Measurements from ENCODE around the gene TXNRD2.

TXNRD2 gene

DNA sequence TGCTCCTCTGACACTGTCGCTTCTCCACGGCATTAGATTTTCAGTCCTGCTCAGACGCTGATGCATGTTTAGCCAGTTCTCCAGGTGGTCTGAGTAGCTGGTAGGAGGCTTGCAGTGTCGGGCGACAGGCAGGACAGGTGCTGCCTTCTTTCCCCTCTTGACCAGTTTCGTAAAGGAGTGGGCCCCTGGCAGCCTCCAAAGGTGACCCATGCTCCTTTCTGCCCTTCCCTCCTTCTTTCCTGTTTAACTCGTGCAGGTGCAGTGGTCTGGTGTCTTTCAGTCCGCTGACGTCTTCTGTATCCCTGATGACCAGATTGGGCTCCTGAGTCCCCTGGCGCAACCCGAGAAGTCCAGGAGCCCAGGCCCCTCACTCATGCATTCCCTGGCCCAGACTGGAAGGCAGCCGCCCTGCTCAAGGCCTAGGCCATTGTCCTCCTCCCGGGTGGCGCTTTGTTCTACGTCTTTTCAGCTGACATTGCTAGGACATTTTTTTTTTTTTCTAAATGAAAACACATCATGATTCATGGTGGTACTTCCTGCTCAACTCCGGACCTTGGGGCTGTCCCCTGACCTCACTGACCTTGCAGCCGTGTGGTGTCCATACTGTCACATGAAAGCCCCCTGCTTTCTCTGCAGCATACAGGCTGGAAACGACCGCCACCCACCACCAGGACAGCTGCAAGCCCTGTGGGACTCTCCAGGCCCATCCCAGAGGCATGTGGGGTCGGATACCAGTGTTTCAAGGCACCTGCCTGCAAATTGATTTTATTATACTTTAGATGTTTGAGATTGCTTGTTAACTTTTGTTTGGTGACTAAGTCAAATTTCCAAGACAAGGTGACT, 25.5 kb upstream of the TXNRD2 start:
- DNase-seq (ENCODE audit: low read depth in 2 of 2) = no peak

DNA sequence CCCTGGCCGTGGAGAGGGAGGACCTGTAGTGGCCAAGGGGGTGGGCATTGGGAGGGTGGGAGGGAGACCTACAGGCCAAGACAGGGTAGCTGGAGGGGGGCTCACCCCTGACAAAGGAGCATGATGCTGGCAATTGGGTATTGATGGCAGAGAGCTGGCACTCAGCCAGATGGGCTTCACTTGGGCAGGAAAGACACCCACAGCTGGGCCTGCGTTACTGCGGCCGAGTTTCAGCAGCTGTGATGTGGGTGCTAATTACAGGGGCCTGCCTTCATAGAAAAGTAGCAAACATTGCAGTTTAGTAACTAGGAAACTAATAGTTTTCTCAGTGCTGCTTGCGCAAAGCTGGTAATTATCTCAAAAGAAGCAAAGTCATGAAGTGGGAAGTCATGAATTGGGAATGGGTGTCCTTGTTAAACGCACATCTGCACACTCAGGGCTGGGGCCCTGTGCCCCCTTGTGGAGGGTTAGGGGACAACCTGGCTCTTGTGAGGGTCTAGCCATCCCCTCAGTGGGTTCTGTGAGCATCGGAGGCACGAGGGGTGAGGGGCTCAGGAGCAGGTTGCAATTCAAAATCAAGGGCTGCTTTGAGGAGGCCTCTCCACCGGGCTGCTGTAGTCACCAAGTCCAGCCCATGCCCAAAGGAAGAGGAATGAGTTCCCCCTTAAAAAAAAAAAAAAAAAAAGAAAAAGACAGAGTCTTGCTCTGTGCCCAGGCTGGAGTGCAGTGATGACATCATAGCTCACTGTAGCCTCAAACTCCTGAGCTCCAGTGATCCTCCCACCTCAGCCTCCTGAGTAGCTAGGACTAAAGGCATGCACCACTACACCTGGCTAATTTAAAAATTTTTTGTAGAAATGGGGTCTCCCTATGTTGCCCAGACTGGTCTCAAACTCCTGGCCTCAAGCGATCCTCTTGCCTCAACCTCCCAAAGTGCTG, 24.4 kb upstream of the TXNRD2 start:
- no peak for DNase-seq (ENCODE audit: low read depth in 2 of 2)

DNA sequence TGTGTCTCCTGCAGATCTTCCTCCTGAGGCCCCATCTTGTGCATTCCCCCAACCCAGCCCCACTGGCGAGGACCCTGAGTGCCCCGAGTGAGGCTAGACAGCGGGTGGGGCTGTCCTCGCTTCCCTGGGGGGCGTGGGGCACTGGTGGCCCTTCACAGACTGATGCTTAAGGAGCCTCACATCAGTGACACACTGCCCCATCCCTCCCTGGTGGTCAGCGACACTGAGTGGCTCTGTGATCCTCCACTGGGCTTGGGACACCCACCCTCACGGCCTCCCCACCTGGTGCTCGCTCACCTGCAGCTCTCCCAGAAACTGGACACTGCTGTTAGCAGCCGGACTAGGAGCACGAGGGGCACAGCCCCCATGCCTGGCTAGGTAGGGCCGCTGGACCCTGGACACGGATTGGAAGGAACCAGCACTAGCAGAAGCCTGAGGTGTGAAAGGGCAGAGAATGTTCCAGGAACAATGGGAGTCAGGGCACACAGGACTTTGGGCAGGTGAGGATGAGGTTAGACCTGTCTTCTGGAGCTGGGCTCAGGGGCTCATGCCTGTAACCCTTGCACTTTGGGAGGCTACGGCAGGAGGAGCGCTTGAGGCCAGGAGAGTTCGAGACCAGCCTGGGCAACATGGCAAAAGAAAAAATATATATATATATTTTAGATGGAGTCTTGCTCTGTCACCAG, 23.2 kb upstream of the TXNRD2 start:
- DNase-seq (ENCODE audit: low read depth in 2 of 2) = no peak

DNA sequence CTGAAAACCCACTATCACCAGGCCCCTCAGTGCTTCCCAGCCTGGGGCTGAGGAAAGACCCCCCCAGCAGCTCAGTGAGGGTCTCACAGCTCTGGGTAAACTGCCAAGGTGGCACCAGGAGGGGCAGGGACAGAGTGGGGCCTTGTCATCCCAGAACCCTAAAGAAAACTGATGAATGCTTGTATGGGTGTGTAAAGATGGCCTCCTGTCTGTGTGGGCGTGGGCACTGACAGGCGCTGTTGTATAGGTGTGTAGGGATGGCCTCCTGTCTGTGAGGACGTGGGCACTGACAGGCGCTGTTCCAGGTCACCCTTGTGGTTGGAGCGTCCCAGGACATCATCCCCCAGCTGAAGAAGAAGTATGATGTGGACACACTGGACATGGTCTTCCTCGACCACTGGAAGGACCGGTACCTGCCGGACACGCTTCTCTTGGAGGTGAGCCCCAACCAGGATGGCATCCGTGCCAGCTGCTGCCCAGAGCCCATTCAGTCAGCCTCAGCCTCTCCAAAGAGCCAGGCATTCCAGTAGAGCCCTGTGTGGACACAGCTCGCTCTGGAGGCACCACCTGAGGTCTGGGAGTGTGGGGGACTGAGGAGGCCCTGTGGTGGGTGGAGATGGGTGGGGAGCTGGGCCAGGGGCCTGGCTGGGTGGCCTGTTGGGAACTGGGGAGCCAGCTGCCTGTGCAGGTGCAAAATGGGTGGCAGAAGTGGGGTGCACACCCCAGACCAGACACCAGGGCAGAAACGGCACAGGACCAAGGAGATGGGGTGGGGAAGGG, 22.4 kb upstream of the TXNRD2 start:
- no peak for DNase-seq (ENCODE audit: low read depth in 2 of 2)

DNA sequence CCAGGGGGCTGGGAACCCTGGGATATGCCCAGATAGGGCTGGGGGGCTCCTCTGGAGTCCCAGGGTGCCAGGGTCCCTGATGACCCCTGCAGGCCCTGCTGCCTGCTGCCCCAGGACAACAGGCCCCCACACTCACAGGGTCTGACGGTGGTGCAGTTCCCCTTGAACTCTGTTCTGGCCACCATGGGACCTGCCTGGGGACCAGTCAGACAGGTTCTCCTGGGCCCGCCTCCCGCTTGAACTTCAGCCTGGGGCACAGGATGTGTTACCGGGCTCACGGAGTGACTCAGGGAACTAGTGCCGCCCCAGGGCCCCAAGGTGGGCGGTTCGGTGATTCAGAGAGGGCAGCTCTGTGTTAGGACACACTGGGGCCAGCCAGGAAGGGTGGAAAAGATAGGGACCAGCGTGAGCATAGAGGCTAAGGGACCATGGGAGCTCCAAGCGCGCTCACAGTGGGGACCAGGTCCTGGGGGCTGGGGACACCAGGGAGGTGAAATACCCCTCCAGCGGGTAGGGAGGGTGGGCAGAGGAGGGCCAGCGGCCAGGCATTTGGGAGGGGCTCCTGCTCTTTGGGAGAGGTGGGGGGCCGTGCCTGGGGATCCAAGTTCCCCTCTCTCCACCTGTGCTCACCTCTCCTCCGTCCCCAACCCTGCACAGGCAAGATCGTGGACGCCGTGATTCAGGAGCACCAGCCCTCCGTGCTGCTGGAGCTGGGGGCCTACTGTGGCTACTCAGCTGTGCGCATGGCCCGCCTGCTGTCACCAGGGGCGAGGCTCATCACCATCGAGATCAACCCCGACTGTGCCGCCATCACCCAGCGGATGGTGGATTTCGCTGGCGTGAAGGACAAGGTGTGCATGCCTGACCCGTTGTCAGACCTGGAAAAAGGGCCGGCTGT, 21.5 kb upstream of the TXNRD2 start:
- DNase-seq (ENCODE audit: low read depth in 2 of 2) = peak in 1 of 2 experiments; percentile 32

DNA sequence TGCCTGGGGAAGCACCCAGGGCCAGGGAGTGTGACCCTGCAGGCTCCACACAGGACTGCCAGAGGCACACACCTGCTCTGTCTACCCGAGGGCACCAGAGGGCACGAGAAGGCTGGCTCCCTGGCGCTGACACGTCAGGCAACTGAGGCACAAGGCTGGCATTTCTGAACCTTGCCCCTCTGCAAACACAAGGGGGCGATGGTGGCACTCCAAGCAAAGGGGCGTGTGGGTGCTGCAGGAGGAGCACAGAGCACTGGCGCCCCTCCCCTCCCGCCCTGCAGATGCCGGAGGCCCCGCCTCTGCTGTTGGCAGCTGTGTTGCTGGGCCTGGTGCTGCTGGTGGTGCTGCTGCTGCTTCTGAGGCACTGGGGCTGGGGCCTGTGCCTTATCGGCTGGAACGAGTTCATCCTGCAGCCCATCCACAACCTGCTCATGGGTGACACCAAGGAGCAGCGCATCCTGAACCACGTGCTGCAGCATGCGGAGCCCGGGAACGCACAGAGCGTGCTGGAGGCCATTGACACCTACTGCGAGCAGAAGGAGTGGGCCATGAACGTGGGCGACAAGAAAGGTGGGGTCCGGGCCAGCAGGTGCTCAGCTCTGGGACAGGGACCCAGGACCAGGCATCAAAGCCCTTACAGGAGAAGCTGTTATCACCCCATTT, 20.8 kb upstream of the TXNRD2 start:
- DNase-seq (ENCODE audit: low read depth in 2 of 2) = peak; percentile 35 to 63

DNA sequence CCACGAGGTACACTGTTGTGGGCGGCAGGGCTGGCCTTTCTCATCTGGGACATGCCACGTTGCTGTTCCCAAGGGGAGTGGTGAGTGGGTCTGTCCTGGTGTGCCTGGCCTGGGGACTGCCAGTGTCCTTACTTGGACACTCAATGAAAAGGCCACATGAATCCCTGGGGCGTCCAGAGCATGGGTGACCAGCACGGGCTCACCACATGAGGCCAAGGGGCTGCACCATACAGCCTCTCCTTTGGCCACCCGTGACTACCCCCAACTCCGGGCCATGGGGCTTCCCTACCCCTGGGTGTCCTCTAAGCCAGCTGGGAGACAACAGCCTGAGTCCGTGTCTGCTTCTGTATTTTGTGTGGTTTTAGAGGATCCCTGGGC, 20.2 kb upstream of the TXNRD2 start:
- no peak for DNase-seq (ENCODE audit: low read depth in 2 of 2)

DNA sequence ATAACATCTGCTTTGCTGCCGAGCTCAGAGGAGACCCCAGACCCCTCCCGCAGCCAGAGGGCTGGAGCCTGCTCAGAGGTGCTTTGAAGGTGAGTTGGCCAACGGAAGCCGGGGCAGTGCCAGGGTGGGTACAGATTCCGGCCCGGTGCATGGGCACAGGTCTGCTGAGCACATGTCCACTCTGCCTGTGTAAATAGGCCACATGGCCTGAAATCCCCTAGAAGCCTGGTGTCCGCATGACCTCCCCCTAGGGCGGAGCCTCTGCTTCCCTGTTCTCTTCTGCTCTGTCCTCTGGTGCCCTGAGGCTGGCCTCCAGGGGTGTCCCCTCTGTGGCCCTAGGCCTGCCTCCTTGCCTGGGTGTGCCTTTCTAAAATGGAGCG, 19.6 kb upstream of the TXNRD2 start:
- DNase-seq (ENCODE audit: low read depth in 2 of 2) = no peak

DNA sequence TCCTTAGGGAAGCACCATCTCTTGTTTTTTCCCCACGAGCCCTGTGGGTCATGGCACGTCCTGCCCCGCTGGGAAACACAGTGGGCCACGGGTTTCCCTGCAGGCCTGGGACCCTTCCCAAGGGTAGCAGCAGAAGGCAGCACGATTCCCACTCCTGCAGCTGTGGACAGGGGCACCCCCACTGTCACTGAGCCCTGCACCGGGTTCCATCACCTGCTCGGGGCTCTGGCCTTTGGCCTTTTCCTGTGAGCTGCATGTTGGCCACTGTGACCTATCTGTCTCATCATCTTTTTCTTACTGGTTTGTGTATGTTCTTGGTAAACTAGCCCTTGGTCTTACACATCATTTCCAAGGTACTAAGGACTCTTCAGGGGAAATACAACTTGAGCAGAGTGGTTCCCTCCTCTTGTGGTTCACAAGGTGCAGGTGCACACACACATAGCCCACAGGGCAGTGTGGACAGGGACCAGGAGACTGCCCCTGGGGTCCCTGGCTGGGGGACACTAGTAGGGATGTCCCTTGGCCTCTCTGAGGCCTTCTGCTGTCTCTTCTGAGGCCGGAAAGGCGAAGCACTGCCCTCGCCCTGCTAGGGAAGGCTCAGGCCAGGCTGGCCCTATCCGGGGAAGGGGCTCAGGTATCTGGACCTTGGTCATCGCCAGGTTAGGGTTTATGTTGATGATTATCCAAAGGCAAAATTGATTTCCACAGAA, 19.0 kb upstream of the TXNRD2 start:
- DNase-seq (ENCODE audit: low read depth in 2 of 2) = no peak

DNA sequence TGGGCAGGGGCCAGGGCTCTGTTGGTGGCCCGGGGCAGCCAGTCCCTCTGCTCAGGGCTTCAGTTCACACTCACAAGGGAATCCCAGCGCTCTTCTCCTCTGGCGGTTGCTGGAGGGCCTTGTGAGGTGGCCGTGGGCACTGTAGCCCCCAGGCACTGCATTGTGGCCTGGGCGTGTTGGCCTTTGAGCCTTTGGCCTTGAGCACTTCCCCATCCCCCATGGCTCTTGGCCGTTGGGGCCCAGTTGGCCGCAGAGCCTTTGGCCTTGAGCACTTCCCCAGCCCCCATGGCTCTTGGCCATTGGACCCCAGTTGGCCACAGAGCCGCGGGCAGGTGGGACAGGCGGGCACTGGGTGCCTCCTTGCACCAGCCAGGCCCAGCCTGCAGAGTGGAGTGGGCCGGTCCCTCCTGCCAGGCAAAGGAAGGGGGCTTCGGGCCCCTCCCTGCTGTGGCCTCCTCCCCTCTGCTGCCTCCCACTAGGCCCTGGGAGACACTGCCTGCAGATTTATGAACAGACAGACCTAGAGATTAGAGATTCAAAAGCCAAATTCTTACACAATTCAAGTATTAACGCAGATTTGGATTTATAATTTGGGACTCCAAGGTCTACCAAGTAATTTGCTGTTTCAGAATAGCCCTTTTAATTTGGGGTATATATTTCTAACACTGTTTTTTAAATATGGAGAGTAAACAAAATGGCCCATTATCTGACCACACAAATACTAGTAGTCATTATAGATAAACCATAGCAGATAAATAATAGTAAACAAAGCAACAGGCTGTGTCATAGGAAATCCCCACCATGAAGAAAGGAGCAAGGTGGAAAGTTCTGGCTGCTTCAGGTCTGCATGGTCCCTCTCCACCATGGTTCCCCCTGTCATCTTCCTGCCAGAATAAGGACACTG, 18.2 kb upstream of the TXNRD2 start:
- no peak for DNase-seq (ENCODE audit: low read depth in 2 of 2)

DNA sequence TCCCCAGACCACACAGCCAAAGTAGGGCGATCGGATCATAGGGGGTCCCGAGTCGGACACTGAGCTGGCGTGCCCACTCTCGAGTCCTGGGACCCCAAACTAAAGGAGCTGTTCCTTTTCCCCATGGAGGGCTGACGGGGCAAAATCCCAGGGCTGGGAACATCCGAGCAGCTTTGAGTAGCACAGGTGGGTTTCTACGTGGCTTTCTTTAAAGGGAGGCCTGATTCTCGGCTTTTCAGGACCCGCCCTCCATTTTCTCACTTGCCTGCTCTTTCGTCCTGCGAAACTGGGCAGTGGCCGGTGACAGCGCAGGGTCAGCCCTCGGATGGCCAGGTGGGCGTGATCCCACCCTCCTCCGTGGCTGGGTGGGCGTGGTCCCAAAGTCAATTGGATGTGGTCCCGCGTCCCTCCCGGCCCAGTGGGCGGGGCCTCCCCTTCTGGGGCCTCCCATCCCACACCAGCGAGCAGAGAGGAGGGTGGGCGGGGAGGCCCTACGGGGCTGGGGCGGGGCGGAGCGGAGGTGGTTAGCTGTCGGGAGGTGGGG, 17.5 kb upstream of the TXNRD2 start:
- DNase-seq (ENCODE audit: low read depth in 2 of 2) = no peak

DNA sequence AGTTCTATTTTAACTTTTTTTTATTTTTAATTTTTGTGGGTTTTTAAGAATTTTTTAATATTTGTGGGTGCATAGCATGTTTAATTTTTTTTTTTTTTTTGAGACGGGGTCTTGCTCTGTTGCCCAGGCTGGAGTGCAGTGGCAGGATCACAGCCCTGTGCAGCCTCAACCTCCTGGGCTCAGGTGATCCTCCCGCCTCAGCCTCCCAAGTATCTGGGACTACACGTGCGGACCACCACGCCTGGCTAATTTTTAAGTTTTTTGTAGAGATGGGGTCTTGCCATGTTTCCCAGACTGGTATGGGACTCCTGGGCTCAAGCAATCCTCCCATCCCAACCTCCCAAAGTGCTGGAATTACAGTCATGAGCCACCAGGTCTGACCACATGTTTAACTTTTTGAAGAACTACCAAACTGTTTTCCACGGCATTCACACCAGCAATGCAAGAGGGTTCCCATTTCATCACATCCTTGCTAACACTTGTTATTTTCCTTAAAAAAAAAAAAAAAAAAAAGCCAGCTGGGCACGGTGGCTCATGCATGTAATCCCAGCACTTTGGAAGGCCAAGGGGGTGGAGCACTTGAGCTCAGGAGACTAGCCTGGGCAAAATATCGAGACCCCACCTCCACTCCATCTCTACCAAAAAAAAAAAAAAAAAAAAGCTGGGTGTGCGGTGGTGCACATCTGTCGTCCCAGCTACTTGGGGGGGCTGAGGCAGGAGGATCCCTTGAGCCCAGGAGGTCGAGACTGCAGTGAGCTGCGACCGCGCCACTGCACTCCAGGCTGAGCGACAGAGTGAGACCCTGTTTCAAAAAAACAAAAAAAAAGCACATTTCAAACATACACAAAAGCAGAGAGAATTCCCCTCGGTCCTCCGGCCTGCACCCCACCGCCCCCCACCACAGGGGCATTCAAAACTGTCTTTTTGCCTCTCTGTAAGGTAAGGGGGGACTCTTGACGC, 16.7 kb upstream of the TXNRD2 start:
- DNase-seq (ENCODE audit: low read depth in 2 of 2) = no peak

DNA sequence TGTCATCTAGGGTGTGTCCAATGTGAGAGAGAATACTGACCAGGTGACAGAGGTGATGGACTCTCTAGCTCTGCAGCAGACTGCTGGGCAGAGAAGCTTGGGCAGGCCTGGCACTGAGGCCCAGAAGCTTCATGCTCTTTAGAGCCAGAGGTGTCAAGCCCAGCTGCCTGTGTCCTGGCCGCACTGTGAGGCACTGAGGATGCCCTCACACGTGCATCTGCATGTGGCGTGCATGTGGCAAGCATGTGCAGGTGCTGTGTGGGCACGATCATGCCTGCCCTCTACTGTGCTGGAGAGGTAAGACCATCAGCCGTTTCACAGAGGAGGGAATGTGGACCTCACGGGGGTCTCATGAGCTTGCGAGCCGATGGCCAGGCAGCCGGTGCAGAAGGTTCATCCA, 15.8 kb upstream of the TXNRD2 start:
- DNase-seq (ENCODE audit: low read depth in 2 of 2) = no peak

DNA sequence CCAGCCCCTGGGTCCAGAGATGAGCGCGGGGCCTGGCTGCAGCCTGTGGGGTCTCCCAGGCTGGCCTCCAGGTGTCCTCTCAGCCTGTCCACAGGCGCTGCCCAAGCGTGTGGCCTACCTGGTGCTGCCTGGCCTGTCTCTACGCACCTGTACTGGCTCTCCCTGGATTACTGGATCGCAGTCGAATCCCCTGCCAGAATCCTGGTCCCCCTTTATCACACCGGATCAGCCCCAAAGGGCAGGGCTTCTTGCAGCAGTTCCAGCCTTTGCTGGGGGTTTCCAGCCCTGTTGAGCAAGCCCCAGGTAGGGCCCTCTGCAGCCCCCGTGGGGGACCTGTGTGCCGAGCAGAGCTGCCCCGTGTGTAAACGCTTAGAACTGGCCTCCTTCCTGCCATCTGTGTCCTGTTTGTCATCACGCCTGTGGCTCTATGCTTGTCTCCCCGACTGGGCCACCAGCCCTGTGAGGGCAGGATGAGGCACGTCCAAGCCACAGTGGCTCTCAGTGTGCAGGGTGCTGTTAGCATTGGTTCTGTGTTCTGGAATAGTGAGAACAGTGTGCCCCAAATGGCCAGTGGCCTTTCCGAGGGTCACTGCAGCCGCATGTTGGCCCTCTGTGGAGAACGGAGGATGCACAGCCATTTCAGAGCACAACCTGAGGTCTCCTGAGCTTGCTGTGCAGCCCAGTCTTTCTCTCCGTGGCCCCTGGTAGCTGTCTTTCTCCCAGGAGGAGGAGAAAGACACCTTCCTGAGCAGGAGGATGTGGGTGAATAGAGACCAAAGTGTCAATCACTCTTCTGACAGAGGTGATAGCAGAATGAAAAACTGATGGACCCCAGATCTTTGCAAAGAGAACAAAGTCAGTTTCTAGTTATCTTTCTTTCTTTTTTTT, 13.9 kb upstream of the TXNRD2 start:
- DNase-seq (ENCODE audit: low read depth in 2 of 2) = no peak

DNA sequence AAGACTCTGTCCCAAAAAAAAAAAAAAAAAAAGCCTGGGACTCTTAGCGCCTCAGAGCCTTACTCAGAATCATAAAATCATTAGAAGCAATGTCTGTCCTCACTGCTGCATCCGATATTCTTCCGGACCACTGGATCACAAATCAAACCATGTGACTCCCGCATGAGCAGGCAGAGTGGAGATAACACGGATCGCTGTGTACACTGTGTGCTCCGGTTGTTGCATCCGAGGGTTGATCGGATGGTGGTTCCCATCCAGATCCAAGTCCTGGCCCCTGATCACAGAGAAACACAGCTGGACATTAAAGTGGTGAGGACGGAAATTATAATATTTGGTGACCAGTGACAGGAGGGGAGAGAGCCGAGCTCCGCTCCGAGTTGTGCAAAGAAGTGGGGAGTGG, 9.7 kb upstream of the TXNRD2 start:
- DNase-seq (ENCODE audit: low read depth in 2 of 2) = no peak

All from stimulated activated CD4-positive, alpha-beta T cell treated with anti-CD3 and anti-CD28 coated beads, Interleukin-12 subunit alpha, Interleukin-12 subunit beta, amount 100 ng/mL, for 24 hours (primary cell).